Tibial artery (tissue), 4 donors: ENCODE results near the gene CACNA2D1.

ENCODE experiments used
- DNase-seq, 2 donors: peaks; one replicate each; pipeline ENCODE4 v3.0.0-alpha.2; 2019
- H3K27ac ChIP-seq, 2 donors: fragments of 200-600 bp; sonication (generic) in 1 of 2; 1 replicate in 1 of 2; 2 replicates in 1 of 2; pipeline ENCODE4 v1.5.1; 2018 to 2019; ENCODE audit warnings: mild to moderate bottlenecking in 1 of 2
- H3K27me3 ChIP-seq, 2 donors: fragments of 200-600 bp; sonication (generic) in 1 of 2; one replicate each; pipeline versions ENCODE4 v1.5.1 to v1.6.0; 2016 to 2019
- H3K36me3 ChIP-seq, 3 donors: fragments of 200-600 bp; sonication (generic) in 2 of 3; one replicate each; pipeline ENCODE4 v1.5.1; 2016 to 2019; ENCODE audit warnings: mild to moderate bottlenecking in 2 of 3
- H3K4me1 ChIP-seq, 4 donors: fragments of 200-600 bp; sonication (generic) in 2 of 4; 1 replicate in 3 of 4; 2 replicates in 1 of 4; pipeline ENCODE4 v1.5.1; 2016 to 2019
- H3K4me3 ChIP-seq, 2 donors: fragments of 200-600 bp; sonication (generic) in 1 of 2; 1 replicate in 1 of 2; 2 replicates in 1 of 2; pipeline ENCODE4 v1.5.1; 2018 to 2019; ENCODE audit warnings: mild to moderate bottlenecking in 2 of 2
- H3K9me3 ChIP-seq, 3 donors: fragments of 200-600 bp; sonication (generic) in 1 of 3; one replicate each; pipeline ENCODE4 v1.5.1; 2016 to 2019
- CTCF ChIP-seq, 2 experiments: fragments of 200-600 bp in 1 of 2; fragments of 450-650 bp in 1 of 2; IDR thresholded peaks; one replicate each; pipeline ENCODE4 v1.5.1; 2017 to 2019; ENCODE audit warnings: antibody characterized with exemption in 2 of 2, mild to moderate bottlenecking in 1 of 2, moderate library complexity in 1 of 2
- intact Hi-C: fragments of 100-400 bp; cut with DNase I; formaldehyde crosslinking; loops from one replicate; pipeline ENCODE4 v1.15.0; 2023; ENCODE audit warnings: low total_unique reads

CACNA2D1 gene

GRCh38 chr7:81908220-81908619 is 535.4 kb downstream of the CACNA2D1 start:
- Histone ChIP-seq H3K36me3 (no peaks in the 10 kb centered on the region), H3K27ac (no peak overlapping the region), H3K9me3 (no peaks in the 10 kb centered on the region), H3K4me3 (no peak overlapping the region), H3K4me1 (no peaks in the 10 kb centered on the region), H3K27me3 (no peaks in the 10 kb centered on the region)
- intact Hi-C loops: no loop called here
- no peak for DNase-seq
- TF ChIP-seq CTCF (IDR thresholded peaks at IDR 0.05): no peak

GRCh38 chr7:81903115-81903514 is 540.5 kb downstream of the CACNA2D1 start:
- DNase-seq: no peak
- no peak overlapping the region for H3K4me3 ChIP-seq
- TF ChIP-seq CTCF (IDR thresholded peaks at IDR 0.05): no peak
- H3K9me3 ChIP-seq: no peaks in the 10 kb centered on the region
- no peaks in the 10 kb centered on the region for H3K4me1 ChIP-seq
- H3K27me3 ChIP-seq: no peaks in the 10 kb centered on the region
- H3K27ac ChIP-seq: no peak overlapping the region
- intact Hi-C loops: no loop called here
- H3K36me3 ChIP-seq: no peaks in the 10 kb centered on the region

- no peak overlapping the region for H3K27ac ChIP-seq
- H3K4me3 ChIP-seq: no peak overlapping the region
- no peaks in the 10 kb centered on the region for H3K27me3 ChIP-seq
- DNase-seq: no peak
- no peaks in the 10 kb centered on the region for H3K36me3 ChIP-seq
- TF ChIP-seq CTCF (IDR thresholded peaks at IDR 0.05): no peak
- intact Hi-C loops: no loop called here
- H3K9me3 ChIP-seq: no peaks in the 10 kb centered on the region
- no peaks in the 10 kb centered on the region for H3K4me1 ChIP-seq
Measured at GRCh38 chr7:81902536-81902935, 541.0 kb downstream of the CACNA2D1 start.
